ENCODE data around the gene CHGA.

GRCh38 chr14:92950193-92950540 lies 27.2 kb downstream of the CHGA start:
- no peak for TF ChIP-seq POLR2A (IDR thresholded peaks at IDR 0.05; ENCODE audit: low read depth, low read length)
- TF ChIP-seq TAF1 (IDR thresholded peaks at IDR 0.05; ENCODE audit: low read depth, low read length) = no peak
- TF ChIP-seq POU2F2 (IDR thresholded peaks at IDR 0.05; ENCODE audit: low read depth, low read length) = no peak
- no peak for TF ChIP-seq POLR2AphosphoS5 (IDR thresholded peaks at IDR 0.05; ENCODE audit: low read depth, low read length)
- no peak for TF ChIP-seq SPI1 (IDR thresholded peaks at IDR 0.05; ENCODE audit: low read depth, low read length)
